Activated T-helper 1 cell treated with Interleukin-2 at 50 U/mL for 16 hours (primary cell): ENCODE results near the gene RPS6KA2.

ENCODE experiments used
- DNase-seq: peaks from one replicate; pipeline ENCODE4 v3.0.0-alpha.2; 2020; ENCODE audit warnings: low read depth

Gene RPS6KA2

GRCh38 chr6:166572370-166573261 lies 54.4 kb downstream of the RPS6KA2 start:
- no peak for DNase-seq

DNA sequence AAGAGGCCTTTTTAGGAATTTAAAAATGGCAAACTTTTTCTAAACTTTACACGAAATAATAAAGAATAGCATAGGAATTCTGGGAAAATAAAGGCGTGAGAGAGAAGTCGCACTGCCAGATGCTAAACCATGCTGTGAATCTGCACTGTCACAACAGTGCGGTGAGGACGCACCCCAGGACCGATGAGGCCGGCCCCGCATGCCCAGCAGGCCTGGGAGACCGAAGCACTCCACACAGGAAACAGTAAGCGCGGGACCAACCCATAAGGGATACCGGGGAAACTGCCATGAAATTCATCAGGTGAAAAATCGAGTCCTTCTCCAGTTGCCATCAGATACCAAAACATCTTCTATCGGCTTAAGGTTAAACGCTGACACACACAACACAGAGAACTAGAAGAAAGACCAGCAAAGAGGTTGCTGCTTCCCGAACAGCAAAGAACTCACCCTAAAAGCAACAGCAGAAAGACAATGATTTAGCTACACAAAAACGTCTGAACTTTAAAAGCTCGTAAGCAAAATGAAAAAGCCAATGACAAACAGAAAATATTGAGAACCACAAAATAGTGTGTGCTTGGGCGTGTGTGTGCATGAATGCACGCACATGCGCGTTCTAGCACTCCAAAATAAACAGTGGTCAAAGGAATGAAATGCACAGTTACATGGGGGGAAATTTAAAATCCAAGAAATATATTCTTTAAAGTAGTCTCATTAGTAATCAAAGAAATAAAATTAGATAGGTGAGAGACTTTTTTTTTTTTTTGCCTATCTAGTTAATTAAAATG lies 55.9 kb downstream of the RPS6KA2 start:
- no peak for DNase-seq

DNA sequence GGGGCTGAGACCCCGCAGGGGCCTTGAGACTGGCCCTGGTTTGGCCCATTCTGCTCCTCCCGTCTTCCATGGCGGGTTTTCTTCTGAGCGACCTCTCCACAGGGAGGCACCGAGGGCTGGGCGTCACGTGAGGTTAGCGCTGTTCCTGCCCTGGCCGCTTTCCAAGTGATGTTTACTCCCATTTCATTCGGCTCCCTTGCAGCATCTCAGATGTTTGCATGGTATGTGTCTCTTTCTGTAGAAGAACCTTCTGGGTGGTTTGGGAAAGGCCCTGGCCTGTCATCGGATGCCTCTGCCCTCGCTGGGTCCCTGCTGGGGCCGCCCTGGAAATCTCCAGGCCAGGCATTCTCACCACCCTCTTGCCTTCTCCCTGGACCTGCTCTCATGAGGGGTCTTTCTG lies 57.8 kb downstream of the RPS6KA2 start:
- DNase-seq, result no peak

- DNase-seq, result no peak
These were observed 59.2 kb downstream of the RPS6KA2 start for GRCh38 chr6:166567813-166568212.

DNA sequence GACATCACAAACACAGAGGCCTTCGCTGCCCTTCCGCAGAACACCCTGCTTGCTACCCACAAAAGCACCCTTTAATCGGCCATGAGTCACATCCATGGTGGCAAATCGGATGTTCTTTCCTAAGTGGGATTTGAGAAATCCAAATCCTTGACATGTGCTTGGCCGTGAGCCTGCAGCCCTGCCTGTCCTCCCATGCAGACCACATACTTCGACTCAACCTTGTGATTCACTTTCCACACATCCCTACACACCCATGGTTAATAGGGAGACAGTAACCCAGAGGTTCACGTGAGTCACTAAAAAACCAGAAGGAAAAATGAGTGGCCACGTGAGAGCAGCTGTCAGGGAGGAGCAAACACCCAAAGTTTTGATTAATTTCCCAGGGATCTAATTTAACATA lies 59.9 kb downstream of the RPS6KA2 start:
- no peak for DNase-seq

- DNase-seq, result no peak
These were observed 60.7 kb downstream of the RPS6KA2 start for GRCh38 chr6:166566026-166567011.

- DNase-seq, result no peak
These were observed 61.7 kb downstream of the RPS6KA2 start for GRCh38 chr6:166565084-166565967.

DNA sequence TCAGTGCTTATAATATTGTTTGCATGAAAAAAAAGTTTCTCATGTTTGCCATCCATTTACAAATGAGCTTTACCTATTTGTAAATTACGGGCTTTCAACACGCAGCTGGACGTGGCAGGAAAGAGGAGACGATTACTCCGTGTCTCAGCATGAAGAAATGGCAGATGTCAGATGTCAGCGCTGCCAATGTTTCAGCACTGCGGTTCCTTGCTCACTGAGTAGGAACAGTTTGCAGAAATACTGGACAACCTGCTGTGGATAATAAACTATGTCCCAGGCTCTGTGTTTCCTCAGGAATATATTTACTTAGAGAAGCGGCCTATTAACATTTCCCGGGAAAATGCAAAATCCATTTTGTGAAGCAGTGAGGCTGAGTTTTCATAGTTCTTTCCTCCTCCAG lies 63.2 kb downstream of the RPS6KA2 start:
- no peak for DNase-seq

DNA sequence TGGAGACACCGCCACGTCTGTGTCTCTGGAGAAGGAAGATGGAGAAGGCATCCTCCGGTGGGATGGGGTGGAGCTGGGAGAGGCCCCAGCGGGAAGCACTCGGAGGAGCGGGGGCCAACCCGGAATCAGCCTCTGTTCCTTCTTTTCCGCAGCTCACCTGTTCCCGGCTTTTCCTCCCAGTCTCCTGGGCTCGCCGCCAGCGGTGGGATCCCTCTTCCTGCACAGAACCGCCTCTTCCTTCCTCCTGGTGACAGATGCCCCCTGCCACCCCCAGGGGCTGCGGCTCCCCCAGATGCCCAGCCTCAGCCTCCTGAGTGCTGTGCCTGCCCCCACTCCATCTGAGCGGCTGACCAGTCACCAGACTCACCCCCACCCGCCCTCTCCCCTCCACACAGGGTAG lies 63.9 kb downstream of the RPS6KA2 start:
- no peak for DNase-seq

GRCh38 chr6:166562726-166563125 lies 64.3 kb downstream of the RPS6KA2 start:
- no peak for DNase-seq

GRCh38 chr6:166561771-166562359 lies 65.2 kb downstream of the RPS6KA2 start:
- DNase-seq, result no peak

- DNase-seq, result no peak
These were observed 66.8 kb downstream of the RPS6KA2 start for GRCh38 chr6:166560222-166560621.

DNA sequence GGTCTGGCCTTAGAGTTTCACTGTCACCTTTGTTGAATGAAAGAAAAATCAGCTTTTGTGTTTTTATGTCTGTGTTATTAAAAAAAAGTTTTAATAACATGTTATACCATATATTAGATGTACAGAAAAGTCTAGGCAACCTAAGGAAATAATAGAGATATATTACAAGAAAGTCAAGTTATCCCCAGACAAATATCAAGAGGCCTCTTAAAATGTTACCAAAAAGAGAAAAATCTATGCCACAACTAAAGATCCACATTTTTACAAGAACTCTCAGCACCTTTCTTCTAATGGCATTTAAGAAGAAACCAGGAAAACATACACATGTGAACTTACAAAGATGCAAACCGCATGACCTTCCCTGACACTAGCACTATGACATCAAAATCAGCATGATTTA lies 67.4 kb downstream of the RPS6KA2 start:
- no peak for DNase-seq

GRCh38 chr6:166559211-166559610 lies 67.8 kb downstream of the RPS6KA2 start:
- DNase-seq, result no peak

- DNase-seq, result no peak
These were observed 68.7 kb downstream of the RPS6KA2 start for GRCh38 chr6:166558156-166559005.

GRCh38 chr6:166556863-166557322 lies 70.2 kb downstream of the RPS6KA2 start:
- no peak for DNase-seq

GRCh38 chr6:166556336-166556735 lies 70.7 kb downstream of the RPS6KA2 start:
- DNase-seq, result no peak

- no peak for DNase-seq
These were observed 72.0 kb downstream of the RPS6KA2 start for GRCh38 chr6:166555086-166555485.

GRCh38 chr6:166554316-166554715 lies 72.7 kb downstream of the RPS6KA2 start:
- DNase-seq, result no peak
